Femur (tissue), 1 donor: ENCODE measurements around the gene NKAIN2.
"Not testable (repeated sequence)": the region's sequence is repeated elsewhere in the genome, so short reads cannot be mapped to it uniquely, and the experiment has no call there.

Experiments
- DNase-seq: peaks from one replicate; pipeline ENCODE4 v3.0.0-alpha.2; 2017

NKAIN2 gene

GRCh38 chr6:124355146-124355545 lies 551.5 kb downstream of the NKAIN2 start:
- no peak for DNase-seq

GRCh38 chr6:124356276-124356810 lies 552.7 kb downstream of the NKAIN2 start:
- no peak for DNase-seq

- DNase-seq = no peak
Observed at GRCh38 chr6:124356811-124357210, 553.1 kb downstream of the NKAIN2 start.

GRCh38 chr6:124368131-124368530 lies 564.5 kb downstream of the NKAIN2 start:
- no peak for DNase-seq

- no peak for DNase-seq
Observed at GRCh38 chr6:124371974-124372475, 568.4 kb downstream of the NKAIN2 start.

GRCh38 chr6:124373386-124373785 lies 569.7 kb downstream of the NKAIN2 start:
- no peak for DNase-seq

- DNase-seq = no peak
Observed at GRCh38 chr6:124389127-124389526, 585.5 kb downstream of the NKAIN2 start.

- no peak for DNase-seq
Observed at GRCh38 chr6:124393536-124393935, 589.9 kb downstream of the NKAIN2 start.

GRCh38 chr6:124396361-124396760 lies 592.7 kb downstream of the NKAIN2 start:
- no peak for DNase-seq

- DNase-seq = no peak
Observed at GRCh38 chr6:124400261-124400999, 596.8 kb downstream of the NKAIN2 start.

GRCh38 chr6:124410425-124410824 lies 606.8 kb downstream of the NKAIN2 start:
- DNase-seq = not testable (repeated sequence)

- not testable (repeated sequence) for DNase-seq
Observed at GRCh38 chr6:124412657-124413056, 609.0 kb downstream of the NKAIN2 start.

GRCh38 chr6:124420116-124420840 lies 616.6 kb downstream of the NKAIN2 start:
- DNase-seq = no peak

GRCh38 chr6:124423621-124424020 lies 620.0 kb downstream of the NKAIN2 start:
- no peak for DNase-seq

- DNase-seq = no peak
Observed at GRCh38 chr6:124430740-124431318, 627.2 kb downstream of the NKAIN2 start.

GRCh38 chr6:124432620-124433019 lies 629.0 kb downstream of the NKAIN2 start:
- DNase-seq = no peak

- DNase-seq = no peak
Observed at GRCh38 chr6:124433387-124434160, 629.9 kb downstream of the NKAIN2 start.

- no peak for DNase-seq
Observed at GRCh38 chr6:124434421-124434820, 630.8 kb downstream of the NKAIN2 start.

- DNase-seq = no peak
Observed at GRCh38 chr6:124436803-124437202, 633.1 kb downstream of the NKAIN2 start.

- no peak for DNase-seq
Observed at GRCh38 chr6:124438546-124439065, 634.9 kb downstream of the NKAIN2 start.

- no peak for DNase-seq
Observed at GRCh38 chr6:124441450-124441849, 637.8 kb downstream of the NKAIN2 start.

- no peak for DNase-seq
Observed at GRCh38 chr6:124443541-124443940, 639.9 kb downstream of the NKAIN2 start.
